GM19468 (cell line): ENCODE measurements around the gene OR11H1.
"Not testable (repeated sequence)": the region's sequence is repeated elsewhere in the genome, so short reads cannot be mapped to it uniquely, and the experiment has no call there.

ENCODE experiments used
- ATAC-seq: cut with Tn5 transposase; IDR thresholded peaks from one replicate; pipeline ENCODE4 v1.9.1; 2021; ENCODE audit warnings: mild to moderate bottlenecking, moderate library complexity, moderate number of reproducible peaks; ENCODE audit not compliant: unreplicated experiment; ENCODE audit errors: extremely low read depth

Gene OR11H1, protein sequence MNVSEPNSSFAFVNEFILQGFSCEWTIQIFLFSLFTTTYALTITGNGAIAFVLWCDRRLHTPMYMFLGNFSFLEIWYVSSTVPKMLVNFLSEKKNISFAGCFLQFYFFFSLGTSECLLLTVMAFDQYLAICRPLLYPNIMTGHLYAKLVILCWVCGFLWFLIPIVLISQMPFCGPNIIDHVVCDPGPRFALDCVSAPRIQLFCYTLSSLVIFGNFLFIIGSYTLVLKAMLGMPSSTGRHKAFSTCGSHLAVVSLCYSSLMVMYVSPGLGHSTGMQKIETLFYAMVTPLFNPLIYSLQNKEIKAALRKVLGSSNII

DNA sequence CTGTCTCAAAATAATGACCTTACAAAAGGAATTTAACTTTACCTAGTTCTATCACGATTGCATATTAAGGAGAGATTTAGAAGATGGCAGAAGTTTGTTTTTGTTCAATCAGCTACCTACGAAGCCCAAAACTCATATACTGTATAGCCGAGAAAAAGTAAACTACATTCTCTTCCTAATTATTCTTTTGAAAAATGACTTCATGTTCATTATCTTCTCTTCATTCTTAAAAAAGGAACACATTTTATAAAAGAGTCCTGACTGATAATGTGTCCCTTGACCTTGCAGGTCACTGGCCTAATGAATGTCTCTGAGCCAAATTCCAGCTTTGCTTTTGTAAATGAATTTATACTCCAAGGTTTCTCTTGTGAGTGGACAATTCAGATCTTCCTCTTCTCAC, at the start of gene OR11H1:
Gene OR11H1 (plus strand): TSS at position 301 of the 400 bp plus-strand sequence. CDS start 0 bp downstream, at position 301.
- not testable (repeated sequence) for ATAC-seq

DNA sequence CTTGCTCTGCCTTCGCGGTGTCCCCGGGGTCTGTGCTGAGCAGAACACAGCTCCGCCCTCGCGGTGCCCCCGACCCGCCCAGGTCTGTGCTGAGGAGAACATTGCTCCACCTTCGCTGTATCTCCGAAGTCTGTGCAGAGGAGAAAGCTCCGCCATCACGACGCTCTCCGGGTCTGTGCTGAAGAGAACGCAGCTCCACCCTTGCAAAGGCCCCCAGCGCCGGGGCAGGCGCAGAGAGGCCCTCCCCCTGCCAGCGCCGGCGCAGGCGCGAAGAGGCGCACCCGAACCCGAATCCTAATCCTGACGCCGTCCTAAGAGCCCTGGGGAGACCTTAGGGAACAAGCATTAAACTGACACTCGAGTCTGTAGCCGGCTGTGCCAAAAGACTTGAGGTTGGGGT, 18.0 kb upstream of the OR11H1 start:
- ATAC-seq: not testable (repeated sequence)

DNA sequence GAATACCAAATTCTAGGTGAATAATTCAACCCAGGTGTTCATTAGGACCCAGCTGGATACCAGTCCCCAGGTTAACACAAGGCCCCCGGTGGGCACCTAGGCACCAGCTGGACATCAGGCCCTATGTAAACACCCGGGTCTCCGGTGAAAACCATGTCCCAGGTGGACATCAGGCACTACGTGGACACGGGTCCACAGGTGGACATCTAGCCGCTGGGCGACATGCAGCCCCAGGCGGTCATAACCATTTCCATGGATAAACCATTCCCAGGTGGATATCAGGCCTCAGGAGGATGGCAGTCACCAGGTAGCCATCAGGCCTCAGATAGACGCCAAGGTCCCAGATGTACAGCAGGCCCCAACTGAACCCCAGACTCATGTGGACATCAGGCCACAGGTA, 12.1 kb upstream of the OR11H1 start:
- not testable (repeated sequence) for ATAC-seq

DNA sequence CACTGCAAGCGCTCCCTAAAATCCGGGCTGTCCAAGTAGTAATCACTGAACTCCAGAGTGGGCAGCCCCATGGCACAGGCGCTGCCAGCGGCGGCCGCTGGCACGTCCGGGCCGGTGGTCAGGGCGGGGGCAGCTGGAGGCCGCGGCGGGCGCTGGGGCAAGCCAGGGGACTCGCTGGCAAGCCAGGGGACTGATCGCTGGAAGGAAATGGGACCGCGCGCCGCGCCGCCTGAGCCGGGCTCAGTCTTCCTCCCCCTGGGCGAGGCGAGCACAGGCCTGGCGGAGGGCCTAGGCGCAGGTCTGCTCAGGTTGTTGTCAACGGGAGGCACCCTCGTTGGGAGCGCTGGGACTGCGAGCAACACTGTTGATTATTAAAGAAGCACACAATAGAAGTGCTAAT, 25.8 kb downstream of the OR11H1 start:
- ATAC-seq: not testable (repeated sequence)

DNA sequence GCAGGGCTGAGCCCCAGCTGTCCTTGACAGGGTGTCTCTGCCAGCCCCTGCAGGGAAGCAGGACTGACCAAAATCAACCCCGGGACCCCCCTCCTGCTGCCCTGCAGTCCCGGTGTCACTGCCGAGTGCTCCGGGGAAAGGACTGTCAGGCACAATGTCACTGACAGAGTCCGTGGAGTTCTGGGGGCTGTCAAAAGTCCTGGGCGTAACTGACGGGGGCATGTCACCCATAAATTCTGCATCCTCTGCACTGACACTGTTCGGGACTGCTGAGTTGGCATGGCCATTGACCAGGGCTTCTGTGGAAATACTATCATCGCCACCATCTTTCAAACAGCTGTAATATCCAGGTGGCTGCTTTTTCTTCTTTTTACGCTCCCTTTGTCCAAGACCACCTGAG, 35.5 kb downstream of the OR11H1 start:
- ATAC-seq: not testable (repeated sequence)

DNA sequence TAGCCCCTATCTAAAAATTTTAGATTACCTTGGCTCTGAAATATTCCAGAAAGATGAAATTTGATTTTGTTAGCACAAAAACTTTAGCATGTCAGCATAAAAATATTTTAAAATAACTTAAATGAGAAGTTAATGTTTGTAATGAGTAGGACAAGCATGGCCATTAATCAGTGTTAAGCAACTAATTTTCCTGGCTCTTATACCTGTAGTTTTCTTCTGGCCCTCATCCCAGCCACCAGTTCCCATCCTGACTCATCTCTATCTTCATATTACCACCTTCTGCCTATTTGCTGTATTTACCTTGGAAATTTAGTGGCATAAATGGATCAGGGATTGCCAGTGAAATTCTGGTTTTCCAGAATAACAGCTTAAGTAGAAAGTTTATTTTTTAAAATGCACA, 37.1 kb downstream of the OR11H1 start:
- ATAC-seq: not testable (repeated sequence)
